ENCODE results near the gene SLC10A3.

The SLC10A3 gene

GRCh38 chrX:154465601-154466000 lies 24.8 kb downstream of the SLC10A3 start:
- no peak for DNase-seq (ENCODE audit: low read depth in 2 of 2)

GRCh38 chrX:154464806-154465365 lies 25.5 kb downstream of the SLC10A3 start:
- DNase-seq (ENCODE audit: low read depth in 2 of 2) = no peak

DNA sequence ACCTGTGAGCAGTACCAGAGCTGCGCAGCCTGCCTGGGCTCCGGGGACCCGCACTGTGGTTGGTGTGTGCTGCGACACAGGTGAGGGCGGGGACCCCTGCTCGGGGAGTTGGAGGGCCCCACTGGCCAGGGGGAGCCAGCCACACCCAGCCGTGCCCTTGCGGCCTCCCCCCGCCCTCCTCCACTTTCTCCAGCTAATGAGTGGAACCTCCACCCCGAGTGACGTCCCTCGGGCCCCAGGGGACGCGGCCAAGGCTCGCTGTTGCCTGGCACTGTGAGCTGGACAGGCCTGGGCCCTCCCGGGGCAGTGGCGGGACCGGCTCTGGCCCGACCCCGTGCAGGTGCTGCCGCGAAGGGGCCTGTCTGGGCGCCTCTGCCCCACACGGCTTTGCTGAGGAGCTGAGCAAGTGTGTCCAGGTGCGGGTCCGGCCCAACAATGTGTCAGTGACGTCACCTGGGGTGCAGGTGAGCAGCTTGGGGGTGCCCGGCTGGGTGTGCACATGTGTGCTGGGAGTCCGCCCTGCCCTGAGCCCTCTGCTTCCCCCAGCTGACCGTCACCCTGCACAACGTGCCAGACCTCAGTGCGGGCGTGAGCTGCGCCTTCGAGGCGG lies 26.7 kb downstream of the SLC10A3 start:
- DNase-seq (ENCODE audit: low read depth in 2 of 2) = no peak

GRCh38 chrX:154462396-154462795 lies 28.0 kb downstream of the SLC10A3 start:
- no peak for DNase-seq (ENCODE audit: low read depth in 2 of 2)

GRCh38 chrX:154460326-154460725 lies 30.1 kb downstream of the SLC10A3 start:
- no peak for DNase-seq (ENCODE audit: low read depth in 2 of 2)

- no peak for DNase-seq (ENCODE audit: low read depth in 2 of 2)
Measured at GRCh38 chrX:154459832-154460231, 30.6 kb downstream of the SLC10A3 start.

- DNase-seq (ENCODE audit: low read depth in 2 of 2) = no peak
Measured at GRCh38 chrX:154458954-154459778, 31.3 kb downstream of the SLC10A3 start.

- DNase-seq (ENCODE audit: low read depth in 2 of 2) = peak in 1 of 2 experiments; percentile 24
Measured at GRCh38 chrX:154458116-154458953, 32.1 kb downstream of the SLC10A3 start, which contains the start of gene PLXNA3. Gene PLXNA3 (plus strand): TSS chrX:154458281. CDS start chrX:154460184, 1,903 bp downstream.

GRCh38 chrX:154457491-154458115 lies 32.8 kb downstream of the SLC10A3 start:
- no peak for DNase-seq (ENCODE audit: low read depth in 2 of 2)

- no peak for DNase-seq (ENCODE audit: low read depth in 2 of 2)
Measured at GRCh38 chrX:154452823-154453222, 37.6 kb downstream of the SLC10A3 start.

- no peak for DNase-seq (ENCODE audit: low read depth in 2 of 2)
Measured at GRCh38 chrX:154450312-154450711, 40.1 kb downstream of the SLC10A3 start.

- no peak for DNase-seq (ENCODE audit: low read depth in 2 of 2)
Measured at GRCh38 chrX:154449618-154450017, 40.8 kb downstream of the SLC10A3 start.

DNA sequence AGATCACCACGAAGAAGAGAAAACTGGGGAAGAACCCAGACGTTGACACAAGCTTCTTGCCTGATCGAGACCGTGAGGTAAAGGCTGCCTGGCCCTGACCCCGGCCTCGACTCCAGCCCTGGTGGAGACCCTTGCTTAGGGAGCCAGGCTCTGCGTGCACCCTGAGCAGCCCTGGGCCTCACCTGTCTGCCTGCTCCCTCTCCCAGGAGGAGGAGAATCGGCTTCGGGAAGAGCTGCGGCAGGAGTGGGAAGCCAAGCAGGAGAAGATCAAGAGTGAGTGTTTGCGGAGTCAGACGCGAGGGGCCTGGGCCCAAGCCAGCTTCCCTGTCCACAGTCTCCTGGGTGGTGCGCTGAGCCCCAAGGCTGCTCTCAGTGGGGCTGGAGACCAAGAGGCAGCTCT lies 41.9 kb downstream of the SLC10A3 start:
- DNase-seq (ENCODE audit: low read depth in 2 of 2) = no peak

- DNase-seq (ENCODE audit: low read depth in 2 of 2) = no peak
Measured at GRCh38 chrX:154446430-154446829, 44.0 kb downstream of the SLC10A3 start.

DNA sequence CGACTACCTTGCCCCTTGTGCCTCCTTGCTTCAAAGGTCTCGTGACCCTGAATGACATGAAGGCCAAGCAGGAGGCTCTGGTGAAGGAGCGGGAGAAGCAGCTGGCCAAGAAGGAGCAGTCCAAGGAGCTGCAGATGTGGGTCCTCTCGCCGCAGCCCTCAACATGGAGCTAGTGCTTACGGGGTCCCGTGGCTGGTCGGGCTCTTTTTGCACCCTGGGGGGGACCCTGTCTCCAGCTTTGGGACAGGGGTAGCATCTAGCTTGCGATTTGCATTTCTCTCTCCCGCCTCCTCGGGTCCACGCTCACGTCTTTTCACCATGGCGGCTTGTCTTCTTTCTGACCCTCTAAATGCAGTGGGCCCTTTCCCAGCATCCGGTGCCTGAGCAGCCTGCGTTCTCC lies 44.7 kb downstream of the SLC10A3 start:
- DNase-seq (ENCODE audit: low read depth in 2 of 2) = no peak

DNA sequence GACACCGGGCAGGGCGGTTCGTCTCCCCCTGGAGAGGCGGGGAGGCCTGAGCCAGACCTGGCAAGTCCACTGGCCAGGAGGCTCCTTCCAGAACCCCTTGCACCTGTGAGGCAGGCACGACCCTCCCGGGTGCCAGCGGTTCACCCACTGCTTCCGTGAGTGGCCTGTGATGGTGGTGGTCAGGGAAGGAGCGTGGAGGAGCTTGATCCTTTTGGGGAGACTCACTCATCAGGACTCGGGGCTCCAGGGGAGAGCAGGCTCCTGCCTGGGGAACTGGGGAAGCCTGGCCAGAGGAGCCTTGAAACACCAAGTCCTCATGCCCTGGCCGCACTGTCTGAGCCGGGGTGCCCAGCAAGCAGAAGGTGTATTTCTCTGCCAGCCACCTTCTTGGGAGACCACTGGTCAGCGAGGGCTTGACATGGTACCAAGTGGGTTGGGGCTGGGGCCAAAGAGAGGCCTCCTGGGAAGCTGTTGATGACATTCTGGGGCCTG lies 45.6 kb downstream of the SLC10A3 start:
- no peak for DNase-seq (ENCODE audit: low read depth in 2 of 2)

- no peak for DNase-seq (ENCODE audit: low read depth in 2 of 2)
Measured at GRCh38 chrX:154443992-154444754, 46.3 kb downstream of the SLC10A3 start, which contains the start of gene FAM50A. Gene FAM50A (plus strand): TSS chrX:154444141. CDS start chrX:154444236, 95 bp downstream.

DNA sequence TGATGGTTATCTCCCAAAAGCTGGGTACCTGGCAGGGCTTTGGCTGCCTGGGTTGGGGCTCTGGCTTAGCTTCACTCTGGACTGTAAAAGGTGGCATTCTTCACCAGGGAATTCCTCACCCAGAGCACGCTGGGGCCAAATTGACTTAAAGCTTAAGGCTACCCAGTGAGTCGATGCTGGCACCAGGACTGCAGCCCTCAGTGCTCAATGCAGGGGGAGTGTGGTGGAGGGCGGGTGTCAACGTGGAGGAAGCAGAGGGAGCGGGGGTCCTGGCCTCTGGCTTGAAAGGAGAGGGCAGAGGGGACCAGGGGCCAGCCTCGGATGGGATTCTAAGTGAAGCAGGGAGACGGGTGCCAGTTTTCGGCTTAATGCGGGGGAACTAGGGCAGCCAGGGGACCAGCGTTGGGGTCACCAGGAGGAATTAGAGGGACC lies 46.9 kb downstream of the SLC10A3 start:
- DNase-seq (ENCODE audit: low read depth in 2 of 2) = no peak

- DNase-seq (ENCODE audit: low read depth in 2 of 2) = no peak
Measured at GRCh38 chrX:154441984-154442707, 48.3 kb downstream of the SLC10A3 start.

DNA sequence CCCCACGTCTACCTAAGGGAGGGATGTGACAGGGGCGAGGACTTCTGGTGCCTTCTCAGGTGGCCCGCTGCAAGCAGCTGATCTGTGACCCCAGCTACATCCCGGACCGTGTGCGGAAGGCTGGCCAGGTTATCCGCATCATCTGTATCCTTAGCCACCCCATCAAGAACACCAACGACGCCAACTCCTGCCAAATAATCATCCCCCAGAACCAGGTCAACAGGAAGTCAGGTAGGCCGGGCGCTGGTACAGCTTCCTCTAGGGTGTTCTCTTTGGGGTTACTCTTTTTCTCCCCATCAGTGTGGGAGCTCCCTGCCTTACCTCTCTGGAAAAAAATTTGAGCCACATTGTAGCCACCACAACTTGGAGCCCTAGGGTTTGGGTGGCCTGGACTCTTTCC lies 48.9 kb downstream of the SLC10A3 start:
- no peak for DNase-seq (ENCODE audit: low read depth in 2 of 2)

Measured in fibroblast of skin of left quadriceps (primary cell).